ENCODE data around the gene MAN1B1.

The MAN1B1 gene

DNA sequence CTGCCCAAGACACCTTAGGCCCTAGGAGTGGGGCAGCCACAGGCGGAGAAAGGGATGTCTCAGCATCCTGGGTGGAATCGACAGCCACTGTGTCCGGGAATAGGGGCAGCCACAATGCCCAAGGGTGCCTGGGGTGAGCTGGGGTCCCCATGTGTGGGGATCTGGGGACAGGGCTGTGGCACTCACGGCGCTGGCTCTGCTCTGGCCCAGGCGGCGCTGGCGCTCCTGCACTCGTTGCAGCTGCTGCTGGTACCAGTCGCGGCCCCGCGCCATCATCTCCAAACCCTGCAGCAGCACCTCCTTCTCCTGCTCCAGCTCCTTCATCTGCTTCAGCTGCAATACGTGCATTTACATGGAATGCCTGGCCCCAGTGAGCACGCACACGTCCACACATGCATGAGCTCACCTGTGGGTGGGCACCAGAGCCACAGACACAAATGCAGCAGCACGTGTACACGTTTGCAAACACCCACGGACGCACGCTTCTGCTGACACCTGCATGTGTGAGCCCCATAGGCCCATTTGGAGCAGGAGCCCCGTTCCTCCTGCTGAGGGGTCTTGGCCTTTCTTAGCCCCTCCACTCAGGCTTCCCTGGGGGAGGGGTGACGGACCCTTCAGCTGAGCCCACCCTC is 21.3 kb upstream of the MAN1B1 start:
- no peak for TF ChIP-seq CREB1 (IDR thresholded peaks at IDR 0.05; ENCODE audit: low read depth)
- TF ChIP-seq RAD21 (IDR thresholded peaks at IDR 0.05; ENCODE audit: low read depth), result no peak
- TF ChIP-seq CEBPB (IDR thresholded peaks at IDR 0.05), result no peak
- no peak for TF ChIP-seq ZBTB7A (IDR thresholded peaks at IDR 0.05; ENCODE audit: low read depth)
- TF ChIP-seq NFIC (IDR thresholded peaks at IDR 0.05), result no peak
- TF ChIP-seq, protein P1, sequence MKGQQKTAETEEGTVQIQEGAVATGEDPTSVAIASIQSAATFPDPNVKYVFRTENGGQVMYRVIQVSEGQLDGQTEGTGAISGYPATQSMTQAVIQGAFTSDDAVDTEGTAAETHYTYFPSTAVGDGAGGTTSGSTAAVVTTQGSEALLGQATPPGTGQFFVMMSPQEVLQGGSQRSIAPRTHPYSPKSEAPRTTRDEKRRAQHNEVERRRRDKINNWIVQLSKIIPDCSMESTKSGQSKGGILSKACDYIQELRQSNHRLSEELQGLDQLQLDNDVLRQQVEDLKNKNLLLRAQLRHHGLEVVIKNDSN (IDR thresholded peaks at IDR 0.05), result no peak
- no peak for TF ChIP-seq TAF1 (IDR thresholded peaks at IDR 0.05; ENCODE audit: low read depth)
- TF ChIP-seq, protein P2, sequence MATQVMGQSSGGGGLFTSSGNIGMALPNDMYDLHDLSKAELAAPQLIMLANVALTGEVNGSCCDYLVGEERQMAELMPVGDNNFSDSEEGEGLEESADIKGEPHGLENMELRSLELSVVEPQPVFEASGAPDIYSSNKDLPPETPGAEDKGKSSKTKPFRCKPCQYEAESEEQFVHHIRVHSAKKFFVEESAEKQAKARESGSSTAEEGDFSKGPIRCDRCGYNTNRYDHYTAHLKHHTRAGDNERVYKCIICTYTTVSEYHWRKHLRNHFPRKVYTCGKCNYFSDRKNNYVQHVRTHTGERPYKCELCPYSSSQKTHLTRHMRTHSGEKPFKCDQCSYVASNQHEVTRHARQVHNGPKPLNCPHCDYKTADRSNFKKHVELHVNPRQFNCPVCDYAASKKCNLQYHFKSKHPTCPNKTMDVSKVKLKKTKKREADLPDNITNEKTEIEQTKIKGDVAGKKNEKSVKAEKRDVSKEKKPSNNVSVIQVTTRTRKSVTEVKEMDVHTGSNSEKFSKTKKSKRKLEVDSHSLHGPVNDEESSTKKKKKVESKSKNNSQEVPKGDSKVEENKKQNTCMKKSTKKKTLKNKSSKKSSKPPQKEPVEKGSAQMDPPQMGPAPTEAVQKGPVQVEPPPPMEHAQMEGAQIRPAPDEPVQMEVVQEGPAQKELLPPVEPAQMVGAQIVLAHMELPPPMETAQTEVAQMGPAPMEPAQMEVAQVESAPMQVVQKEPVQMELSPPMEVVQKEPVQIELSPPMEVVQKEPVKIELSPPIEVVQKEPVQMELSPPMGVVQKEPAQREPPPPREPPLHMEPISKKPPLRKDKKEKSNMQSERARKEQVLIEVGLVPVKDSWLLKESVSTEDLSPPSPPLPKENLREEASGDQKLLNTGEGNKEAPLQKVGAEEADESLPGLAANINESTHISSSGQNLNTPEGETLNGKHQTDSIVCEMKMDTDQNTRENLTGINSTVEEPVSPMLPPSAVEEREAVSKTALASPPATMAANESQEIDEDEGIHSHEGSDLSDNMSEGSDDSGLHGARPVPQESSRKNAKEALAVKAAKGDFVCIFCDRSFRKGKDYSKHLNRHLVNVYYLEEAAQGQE (IDR thresholded peaks at IDR 0.05; ENCODE audit: low read depth), result no peak
- TF ChIP-seq FOXM1 (IDR thresholded peaks at IDR 0.05; ENCODE audit: borderline replicate concordance, low read depth), result no peak
- TF ChIP-seq, protein P3, sequence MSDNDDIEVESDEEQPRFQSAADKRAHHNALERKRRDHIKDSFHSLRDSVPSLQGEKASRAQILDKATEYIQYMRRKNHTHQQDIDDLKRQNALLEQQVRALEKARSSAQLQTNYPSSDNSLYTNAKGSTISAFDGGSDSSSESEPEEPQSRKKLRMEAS (IDR thresholded peaks at IDR 0.05), result no peak
- TF ChIP-seq YY1 (IDR thresholded peaks at IDR 0.05; ENCODE audit: low read depth), result no peak
- no peak for TF ChIP-seq EGR1 (IDR thresholded peaks at IDR 0.05)
- TF ChIP-seq TEAD4 (IDR thresholded peaks at IDR 0.05), result no peak
- no peak for TF ChIP-seq EP300 (IDR thresholded peaks at IDR 0.05; ENCODE audit: borderline replicate concordance)
- no peak for TF ChIP-seq TCF12 (IDR thresholded peaks at IDR 0.05; ENCODE audit: low read depth)

DNA sequence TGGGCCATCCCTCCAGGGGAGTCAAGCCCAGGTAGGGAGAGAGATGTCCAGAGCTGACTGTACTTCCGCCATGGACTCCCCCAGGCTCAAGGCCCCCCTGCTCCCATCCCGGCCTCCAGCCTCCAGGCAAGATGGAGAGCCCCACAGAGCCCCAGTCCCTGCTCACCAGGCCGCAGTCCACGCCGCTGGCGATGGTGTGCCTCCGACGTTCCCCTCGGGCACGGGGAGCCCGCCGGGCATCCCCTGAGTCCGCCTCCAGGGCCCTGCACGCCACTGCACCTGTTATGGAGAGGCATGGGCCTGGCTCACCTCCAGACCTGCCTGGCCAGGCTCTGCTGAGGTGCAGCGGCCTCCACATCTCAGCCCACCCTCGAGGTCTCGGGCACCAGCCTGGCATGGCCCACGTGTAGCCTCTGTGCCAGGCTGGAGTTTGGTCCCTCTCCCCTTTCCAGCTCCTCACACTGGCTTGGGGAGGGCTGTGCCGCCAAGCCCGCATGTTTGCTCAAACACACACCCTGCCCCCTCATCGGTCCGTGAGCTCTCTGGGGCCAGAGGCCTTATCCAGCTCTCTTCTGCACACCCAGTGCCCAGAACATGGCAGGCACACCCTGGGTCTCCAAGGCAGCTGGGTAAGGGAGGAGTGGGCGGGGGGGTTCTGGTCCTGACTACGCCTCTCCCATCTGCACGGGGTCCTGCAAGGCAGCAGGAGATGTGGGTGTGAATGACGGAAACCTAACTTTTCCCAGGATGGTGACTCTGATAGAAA is 20.5 kb upstream of the MAN1B1 start:
- TF ChIP-seq EP300 (IDR thresholded peaks at IDR 0.05; ENCODE audit: borderline replicate concordance) (no peak), RAD21 (IDR thresholded peaks at IDR 0.05; ENCODE audit: low read depth) (no peak), TCF12 (IDR thresholded peaks at IDR 0.05; ENCODE audit: low read depth) (no peak), TEAD4 (IDR thresholded peaks at IDR 0.05) (no peak), ZBTB7A (IDR thresholded peaks at IDR 0.05; ENCODE audit: low read depth) (no peak), CEBPB (IDR thresholded peaks at IDR 0.05) (no peak), EGR1 (IDR thresholded peaks at IDR 0.05) (no peak), TAF1 (IDR thresholded peaks at IDR 0.05; ENCODE audit: low read depth) (no peak), CREB1 (IDR thresholded peaks at IDR 0.05; ENCODE audit: low read depth) (no peak), NFIC (IDR thresholded peaks at IDR 0.05) (no peak), FOXM1 (IDR thresholded peaks at IDR 0.05; ENCODE audit: borderline replicate concordance, low read depth) (no peak), YY1 (IDR thresholded peaks at IDR 0.05; ENCODE audit: low read depth) (no peak)
- TF ChIP-seq, protein P1 (IDR thresholded peaks at IDR 0.05), result no peak
- TF ChIP-seq, protein P2 (IDR thresholded peaks at IDR 0.05; ENCODE audit: low read depth), result no peak
- TF ChIP-seq, protein P3 (IDR thresholded peaks at IDR 0.05), result no peak

- peak; percentile 72 for TF ChIP-seq RAD21 (IDR thresholded peaks at IDR 0.05; ENCODE audit: low read depth)
- no peak for TF ChIP-seq TAF1 (IDR thresholded peaks at IDR 0.05; ENCODE audit: low read depth)
- TF ChIP-seq FOXM1 (IDR thresholded peaks at IDR 0.05; ENCODE audit: borderline replicate concordance, low read depth), result no peak
These were observed 18.8 kb upstream of the MAN1B1 start for GRCh38 chr9:137067860-137068538.

DNA sequence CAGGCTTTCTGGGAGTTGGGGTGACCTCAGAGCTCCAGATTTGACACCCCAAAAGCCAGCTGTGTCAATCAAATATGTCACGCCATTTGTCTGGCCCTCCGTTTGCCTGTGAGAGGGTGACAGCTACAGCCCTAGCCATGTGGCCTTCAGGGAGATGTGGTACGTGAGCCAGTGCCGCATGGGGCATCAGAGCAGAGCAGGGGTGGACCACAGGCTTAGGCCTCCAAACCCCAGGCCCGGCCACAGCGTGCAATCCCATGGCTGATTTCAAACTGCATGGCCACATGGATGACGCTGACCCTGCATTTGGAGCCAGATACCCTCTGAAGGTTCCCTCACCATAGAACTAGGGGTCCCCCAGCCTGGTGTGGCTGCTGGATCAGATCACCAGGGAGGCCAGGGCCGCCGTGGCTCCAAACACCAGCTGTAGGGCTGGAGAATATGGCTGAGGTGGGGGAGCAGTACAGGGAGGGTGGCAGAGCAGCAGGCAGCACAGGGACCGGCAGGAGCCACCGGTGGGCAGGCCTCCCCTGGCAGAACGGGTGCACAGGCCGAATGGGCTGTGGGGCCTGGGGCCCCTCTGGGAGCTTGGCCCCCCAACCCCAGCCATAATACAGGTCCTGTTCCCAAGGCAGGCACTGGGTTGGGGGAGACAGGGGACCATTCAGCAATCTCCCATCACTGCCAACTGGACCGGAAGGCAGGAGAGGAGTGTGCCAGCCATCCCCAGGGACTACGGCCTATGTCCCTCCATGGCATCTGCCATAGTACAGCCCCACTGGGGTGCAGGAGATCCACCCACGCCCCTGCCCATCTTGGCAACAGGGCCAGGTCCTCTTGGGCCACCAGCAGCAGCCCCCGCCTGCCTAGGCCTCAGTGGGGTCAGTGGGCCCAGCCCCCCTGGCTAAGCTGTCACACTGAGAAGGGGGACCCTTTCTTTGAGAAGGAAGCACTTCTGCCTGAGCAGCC is 18.0 kb upstream of the MAN1B1 start:
- no peak for TF ChIP-seq TAF1 (IDR thresholded peaks at IDR 0.05; ENCODE audit: low read depth)
- TF ChIP-seq TEAD4 (IDR thresholded peaks at IDR 0.05), result no peak
- TF ChIP-seq, protein P1 (IDR thresholded peaks at IDR 0.05), result no peak
- no peak for TF ChIP-seq NFIC (IDR thresholded peaks at IDR 0.05)
- no peak for TF ChIP-seq TCF12 (IDR thresholded peaks at IDR 0.05; ENCODE audit: low read depth)

All from Ishikawa (cell line).